NCI-H82 treated with DMSO at 0.1 percent for 48 hours (cell line): ENCODE data around the gene LIN7B.
A peak's percentile ranks its signal among the peaks of the same experiment; 100 is the strongest.

Experiments
- DNase-seq: peaks from one replicate; lab custom pipeline; 2025; ENCODE audit not compliant: unreplicated experiment; lab: John Stamatoyannopoulos, UW

LIN7B gene, protein sequence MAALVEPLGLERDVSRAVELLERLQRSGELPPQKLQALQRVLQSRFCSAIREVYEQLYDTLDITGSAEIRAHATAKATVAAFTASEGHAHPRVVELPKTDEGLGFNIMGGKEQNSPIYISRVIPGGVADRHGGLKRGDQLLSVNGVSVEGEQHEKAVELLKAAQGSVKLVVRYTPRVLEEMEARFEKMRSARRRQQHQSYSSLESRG

DNA sequence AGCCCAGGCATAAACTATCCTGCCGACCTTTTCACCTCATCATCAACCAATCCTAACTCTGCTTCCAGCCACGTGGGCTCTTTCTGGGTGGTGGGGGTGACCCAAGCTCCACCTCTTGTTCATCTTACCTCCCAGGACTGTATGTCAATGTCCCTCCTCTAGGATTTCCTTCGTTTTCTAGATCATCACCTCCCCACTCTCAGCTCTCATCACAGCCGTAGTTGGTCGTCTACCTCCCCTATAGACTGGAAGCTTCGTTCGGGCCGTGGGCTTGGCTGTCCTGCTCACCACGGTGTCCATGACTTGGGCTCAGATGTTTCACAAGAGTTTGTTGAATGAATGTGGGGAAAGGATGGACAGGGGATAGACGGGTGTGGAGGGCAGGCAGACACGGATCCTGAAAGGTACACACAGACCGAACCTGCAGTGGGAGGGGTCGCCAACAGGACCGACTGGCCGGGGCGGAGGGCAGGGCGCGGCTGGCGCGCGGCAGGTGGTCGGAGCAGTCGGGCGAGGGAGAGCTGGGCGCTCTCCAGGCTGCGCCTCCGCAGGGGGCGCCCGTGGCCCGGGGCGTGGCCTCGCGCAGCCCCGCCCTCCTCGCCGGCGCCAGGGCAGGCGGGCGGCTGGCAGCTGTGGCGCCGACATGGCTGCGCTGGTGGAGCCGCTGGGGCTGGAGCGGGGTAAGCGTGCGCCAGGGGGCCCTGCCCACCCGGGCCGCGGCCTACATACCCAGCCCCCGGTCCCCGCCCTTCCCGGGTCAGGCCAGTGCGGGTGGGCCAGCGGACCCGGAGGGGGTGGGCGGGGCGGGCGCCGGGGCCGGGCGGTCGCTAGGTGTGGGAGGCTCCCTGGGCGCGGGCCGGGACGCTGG, at the start of gene LIN7B:
LIN7B (plus strand) TSS at position 609 of the 868 bp plus-strand sequence; CDS start at position 644, 35 bp downstream.
- DNase-seq: peak; percentile 69

DNA sequence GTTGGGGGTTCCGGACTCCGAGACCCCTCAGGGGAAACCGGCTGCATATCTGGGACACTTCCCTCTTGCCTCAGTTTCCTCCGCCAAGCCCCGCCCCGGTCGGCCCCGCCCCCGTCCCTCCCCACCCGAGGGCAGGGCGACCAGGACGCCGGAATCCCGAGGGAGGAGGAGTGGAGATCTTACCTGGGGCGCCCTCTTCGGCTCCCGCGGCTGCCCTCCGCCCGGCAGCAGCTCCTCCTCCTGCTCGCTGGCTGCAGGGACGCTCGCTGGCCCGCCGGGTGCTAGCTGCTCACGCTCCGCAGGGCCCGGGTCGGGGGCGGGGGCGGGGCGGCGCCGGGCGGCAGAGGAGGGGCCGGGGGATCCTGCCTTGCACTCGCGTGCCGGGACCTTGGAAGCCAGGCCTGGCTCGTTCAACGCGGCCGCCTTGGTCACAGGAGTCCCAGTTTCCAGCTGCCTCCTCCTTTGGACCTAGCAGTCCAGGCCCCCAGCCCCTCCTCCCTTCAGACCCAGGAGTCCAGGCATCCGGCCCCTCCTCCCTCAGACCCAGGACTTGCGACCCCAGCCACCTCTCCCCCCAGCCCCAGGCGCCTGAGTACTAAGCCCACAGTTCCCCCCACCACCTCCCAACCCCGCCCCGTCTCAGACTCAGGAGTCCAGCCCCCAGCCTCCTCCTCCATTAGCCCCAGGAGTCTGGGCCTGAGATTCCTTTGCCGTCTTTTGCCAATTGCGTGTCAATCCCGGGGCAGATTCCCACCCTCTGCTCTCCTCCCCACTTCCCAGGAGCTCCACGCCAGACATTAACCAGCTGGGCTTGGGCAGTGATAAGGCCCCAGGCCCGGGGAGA, 49.2 kb upstream of the LIN7B start, which contains the start of gene NTF4:
NTF4 (minus strand) TSS at position 51 of the 844 bp plus-strand sequence. CDS start 2,821 bp downstream, outside the sequence.
- no peak for DNase-seq

DNA sequence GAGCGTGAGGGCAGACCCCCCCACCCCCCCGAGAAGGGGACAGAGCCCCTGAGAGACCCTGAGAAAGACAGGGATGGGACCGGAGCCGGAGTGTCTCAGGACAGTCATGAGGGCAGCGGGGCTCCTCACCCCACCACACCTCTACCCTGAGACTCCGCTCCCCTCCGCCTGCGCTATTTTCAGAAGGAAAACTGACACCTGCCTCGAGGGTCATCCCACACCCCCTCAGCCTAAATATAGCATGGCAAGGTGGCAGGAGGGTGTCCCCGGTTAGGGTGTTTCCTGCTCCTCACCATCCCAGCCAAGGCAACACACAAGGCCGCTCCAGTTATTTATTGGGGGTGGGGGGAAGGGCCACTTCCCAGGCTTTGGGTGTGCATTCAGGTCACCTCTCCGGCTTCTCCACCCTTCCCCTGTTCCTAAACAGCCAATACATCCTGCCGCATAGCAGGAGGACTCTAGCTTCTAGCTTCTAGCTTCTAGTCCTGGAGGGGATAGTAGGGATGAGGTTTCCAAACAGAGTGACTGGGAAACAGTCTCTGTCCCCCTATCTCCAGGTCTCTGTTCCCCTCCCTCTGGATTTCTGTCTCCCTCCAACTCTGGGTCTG, 48.2 kb upstream of the LIN7B start:
- DNase-seq: no peak

- DNase-seq: no peak
Measured at GRCh38 chr19:49067554-49067953, 46.6 kb upstream of the LIN7B start.

DNA sequence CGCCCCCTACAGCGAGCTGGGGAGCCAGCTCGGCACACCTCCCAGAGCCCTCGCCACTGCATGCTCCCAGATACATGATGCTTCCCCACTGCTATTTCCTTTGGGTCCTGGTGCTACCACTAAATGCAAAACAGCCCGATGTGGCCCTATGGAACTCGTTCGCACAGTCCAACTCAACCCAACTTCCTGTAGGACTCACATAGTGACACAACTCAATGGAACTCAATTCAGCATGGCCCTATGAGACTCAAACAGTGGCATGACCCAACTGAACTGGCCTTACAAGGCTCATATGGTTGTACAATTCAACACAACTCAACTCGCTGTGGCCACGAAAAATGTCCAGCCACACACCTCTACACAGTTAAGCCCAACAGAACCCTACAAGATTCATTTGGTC, 45.1 kb upstream of the LIN7B start:
- DNase-seq: no peak

DNA sequence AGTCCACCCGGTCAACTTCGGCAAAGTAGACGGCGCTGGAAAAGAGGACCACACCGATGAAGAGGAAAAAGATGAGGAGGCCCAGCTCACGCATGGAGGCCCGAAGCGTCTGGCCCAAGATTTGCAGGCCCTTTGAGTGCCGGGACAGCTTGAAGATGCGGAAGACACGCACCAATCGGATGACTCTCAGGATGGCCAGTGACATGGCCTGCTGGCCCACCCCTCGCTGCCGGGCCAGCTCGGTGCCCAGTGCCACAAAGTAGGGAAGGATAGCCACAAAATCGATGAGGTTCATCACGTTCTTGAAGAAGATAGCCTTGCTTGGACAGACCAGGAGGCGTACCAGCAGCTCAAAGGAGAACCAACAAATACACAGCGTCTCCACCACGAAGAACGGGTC, 43.8 kb upstream of the LIN7B start:
- no peak for DNase-seq

GRCh38 chr19:49071860-49072547, 42.2 kb upstream of the LIN7B start:
- peak; percentile 42 for DNase-seq

GRCh38 chr19:49073514-49074378, 40.4 kb upstream of the LIN7B start:
- DNase-seq: peak; percentile 46

- peak; percentile 7 for DNase-seq
Measured at GRCh38 chr19:49074869-49075268, 39.3 kb upstream of the LIN7B start.

DNA sequence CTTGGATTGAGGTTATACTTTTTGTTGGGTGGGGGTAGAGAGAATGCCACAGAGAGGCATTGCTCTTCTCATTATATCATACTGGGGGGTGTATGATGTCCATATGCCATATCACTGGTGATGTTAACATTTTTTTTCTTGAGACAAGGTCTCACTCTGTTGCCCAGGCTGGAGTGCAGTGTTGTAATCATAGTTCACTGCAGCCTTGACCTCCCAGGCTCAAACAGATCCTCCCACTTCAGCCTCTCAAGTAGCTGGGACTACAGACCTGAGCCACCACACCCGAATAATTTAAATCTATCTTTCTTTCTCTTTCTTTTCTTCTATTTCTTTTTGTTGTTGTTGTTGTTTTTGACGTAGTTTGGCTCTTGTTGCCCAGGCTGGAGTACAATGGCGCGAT, 33.8 kb upstream of the LIN7B start:
- DNase-seq: no peak

- DNase-seq: no peak
Measured at GRCh38 chr19:49081273-49081672, 32.9 kb upstream of the LIN7B start.

- DNase-seq: no peak
Measured at GRCh38 chr19:49084206-49085019, 29.8 kb upstream of the LIN7B start.

DNA sequence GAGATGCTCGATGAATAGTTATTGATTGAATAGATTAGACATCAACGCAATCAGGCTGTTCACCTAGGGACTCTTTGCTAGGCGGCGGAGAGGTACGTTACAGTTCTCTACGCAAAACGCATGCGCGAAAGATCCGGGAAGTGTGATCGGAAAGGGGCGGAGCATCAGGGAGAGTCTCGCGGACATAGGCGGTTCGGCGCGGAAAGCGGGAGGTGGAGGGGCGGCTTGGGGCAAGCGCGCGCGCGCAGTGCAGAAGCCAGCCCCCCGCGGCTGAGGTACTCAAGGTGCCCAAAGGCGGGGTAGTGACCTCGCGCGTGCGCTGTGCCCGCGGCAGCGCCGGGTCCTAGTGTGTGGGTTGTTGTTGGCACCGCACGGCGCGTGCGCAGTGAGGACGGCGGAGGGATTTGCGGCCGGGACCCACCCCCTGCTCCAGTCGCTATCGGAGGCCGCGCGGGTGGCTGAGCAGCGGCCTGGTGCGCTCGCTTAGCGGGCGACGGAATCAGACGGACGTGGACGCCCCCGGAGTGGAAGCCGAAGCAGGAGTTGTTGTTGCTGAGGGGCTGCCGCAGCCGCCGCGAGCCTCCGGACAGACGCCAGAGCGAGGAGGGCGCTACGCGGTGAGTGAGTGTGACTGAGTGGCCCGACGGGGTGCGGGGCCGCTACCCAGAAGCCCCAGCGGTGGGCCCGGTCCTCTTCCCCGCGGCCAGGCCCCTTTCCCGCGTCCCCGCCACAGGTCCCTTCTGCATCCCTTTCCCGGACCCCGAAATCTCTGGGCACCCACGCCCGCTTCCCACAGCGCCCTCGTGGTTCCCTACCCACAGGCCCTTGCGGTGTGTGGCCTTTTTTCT, 28.9 kb upstream of the LIN7B start, which contains the start of gene SNRNP70:
SNRNP70 (plus strand) TSS at position 432 of the 848 bp plus-strand sequence. CDS start 964 bp downstream, outside the sequence.
- DNase-seq: peak; percentile 97

GRCh38 chr19:49085868-49086232, 28.3 kb upstream of the LIN7B start:
- DNase-seq: no peak

DNA sequence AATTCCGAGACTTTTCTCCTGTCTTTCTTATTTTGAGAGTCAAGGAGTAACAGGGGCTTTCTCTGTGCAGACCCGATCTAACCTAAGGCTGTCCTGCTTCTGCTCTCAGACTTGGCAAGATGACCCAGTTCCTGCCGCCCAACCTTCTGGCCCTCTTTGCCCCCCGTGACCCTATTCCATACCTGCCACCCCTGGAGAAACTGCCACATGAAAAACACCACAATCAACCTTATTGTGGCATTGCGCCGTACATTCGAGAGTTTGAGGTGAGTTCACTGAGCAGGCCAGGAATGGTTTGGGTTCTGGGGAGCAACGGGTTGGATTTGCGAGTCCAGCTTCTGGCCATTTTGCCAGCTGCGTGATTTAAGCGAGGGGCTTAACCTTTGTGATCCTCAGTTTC, 27.9 kb upstream of the LIN7B start:
- no peak for DNase-seq

- DNase-seq: no peak
Measured at GRCh38 chr19:49091391-49092038, 22.7 kb upstream of the LIN7B start.

- DNase-seq: no peak
Measured at GRCh38 chr19:49092686-49093085, 21.5 kb upstream of the LIN7B start.
